ENCODE measurements around the gene CA12.

CA12 gene

GRCh38 chr15:63374686-63375520, 6.7 kb downstream of the CA12 start:
- peak; percentile 85 for DNase-seq (ENCODE audit: low read depth)

- DNase-seq (ENCODE audit: low read depth) = no peak
Measured at GRCh38 chr15:63373866-63374548, 7.6 kb downstream of the CA12 start.

- DNase-seq (ENCODE audit: low read depth) = no peak
Measured at GRCh38 chr15:63373330-63373729, 8.3 kb downstream of the CA12 start.

- peak; percentile 95 for DNase-seq (ENCODE audit: low read depth)
Measured at GRCh38 chr15:63372753-63373152, 8.9 kb downstream of the CA12 start.

GRCh38 chr15:63372018-63372705, 9.5 kb downstream of the CA12 start:
- DNase-seq (ENCODE audit: low read depth) = peak; percentile 98

GRCh38 chr15:63371297-63371918, 10.2 kb downstream of the CA12 start:
- peak; percentile 93 for DNase-seq (ENCODE audit: low read depth)

GRCh38 chr15:63370764-63371163, 10.9 kb downstream of the CA12 start:
- no peak for DNase-seq (ENCODE audit: low read depth)

GRCh38 chr15:63369781-63370180, 11.9 kb downstream of the CA12 start:
- DNase-seq (ENCODE audit: low read depth) = peak; percentile 64

- DNase-seq (ENCODE audit: low read depth) = no peak
Measured at GRCh38 chr15:63369296-63369695, 12.3 kb downstream of the CA12 start.

GRCh38 chr15:63368503-63368902, 13.1 kb downstream of the CA12 start:
- no peak for DNase-seq (ENCODE audit: low read depth)

GRCh38 chr15:63367900-63368299, 13.7 kb downstream of the CA12 start:
- no peak for DNase-seq (ENCODE audit: low read depth)

GRCh38 chr15:63367390-63367789, 14.3 kb downstream of the CA12 start:
- no peak for DNase-seq (ENCODE audit: low read depth)

GRCh38 chr15:63366451-63366850, 15.2 kb downstream of the CA12 start:
- peak; percentile 55 for DNase-seq (ENCODE audit: low read depth)

GRCh38 chr15:63365273-63365680, 16.4 kb downstream of the CA12 start:
- no peak for DNase-seq (ENCODE audit: low read depth)

GRCh38 chr15:63364399-63365272, 17.0 kb downstream of the CA12 start:
- peak; percentile 45 for DNase-seq (ENCODE audit: low read depth)

GRCh38 chr15:63363292-63363691, 18.4 kb downstream of the CA12 start:
- DNase-seq (ENCODE audit: low read depth) = no peak

- DNase-seq (ENCODE audit: low read depth) = no peak
Measured at GRCh38 chr15:63362885-63363284, 18.8 kb downstream of the CA12 start.

- DNase-seq (ENCODE audit: low read depth) = no peak
Measured at GRCh38 chr15:63362196-63362595, 19.4 kb downstream of the CA12 start.

GRCh38 chr15:63360170-63360569, 21.5 kb downstream of the CA12 start:
- no peak for DNase-seq (ENCODE audit: low read depth)

GRCh38 chr15:63358241-63359029, 23.2 kb downstream of the CA12 start:
- DNase-seq (ENCODE audit: low read depth) = no peak

- no peak for DNase-seq (ENCODE audit: low read depth)
Measured at GRCh38 chr15:63357731-63358130, 23.9 kb downstream of the CA12 start.

Data from fibroblast of gingiva (primary cell).